HG03064 (cell line): ENCODE measurements around the gene NDUFAF2.
"Not testable (repeated sequence)": the region's sequence is repeated elsewhere in the genome, so short reads cannot be mapped to it uniquely, and the experiment has no call there.

Source experiments
- ATAC-seq: cut with Tn5 transposase; IDR thresholded peaks from one replicate; pipeline ENCODE4 v1.9.1; 2021; ENCODE audit warnings: low read depth; ENCODE audit not compliant: unreplicated experiment

Gene NDUFAF2

GRCh38 chr5:60944904-60945812 is at the start of gene NDUFAF2, which contains the start of gene ERCC8:
NDUFAF2 (plus strand) TSS chr5:60945205; CDS start chr5:60945256, 51 bp downstream.
ERCC8 (minus strand) TSS chr5:60945070; CDS start chr5:60945008, 62 bp downstream.
- peak; percentile 99 for ATAC-seq

- ATAC-seq: no peak
Measured at GRCh38 chr5:60896991-60897390, 48.0 kb upstream of the NDUFAF2 start.

GRCh38 chr5:60903356-60903755 is 41.6 kb upstream of the NDUFAF2 start:
- no peak for ATAC-seq

- no peak for ATAC-seq
Measured at GRCh38 chr5:60916646-60917045, 28.4 kb upstream of the NDUFAF2 start.

- no peak for ATAC-seq
Measured at GRCh38 chr5:60918466-60918865, 26.5 kb upstream of the NDUFAF2 start.

GRCh38 chr5:60927450-60927849 is 17.6 kb upstream of the NDUFAF2 start:
- no peak for ATAC-seq

GRCh38 chr5:60929024-60929423 is 16.0 kb upstream of the NDUFAF2 start:
- no peak for ATAC-seq

- ATAC-seq: no peak
Measured at GRCh38 chr5:60943624-60944023, 1.4 kb upstream of the NDUFAF2 start.

GRCh38 chr5:60945813-60946187 is 795 bp downstream of the NDUFAF2 start:
- peak; percentile 20 for ATAC-seq

GRCh38 chr5:60948738-60949137 is 3.7 kb downstream of the NDUFAF2 start:
- ATAC-seq: no peak

GRCh38 chr5:60955239-60955638 is 10.2 kb downstream of the NDUFAF2 start:
- no peak for ATAC-seq

GRCh38 chr5:60958088-60958487 is 13.1 kb downstream of the NDUFAF2 start:
- no peak for ATAC-seq

GRCh38 chr5:60958712-60959111 is 13.7 kb downstream of the NDUFAF2 start:
- no peak for ATAC-seq

- no peak for ATAC-seq
Measured at GRCh38 chr5:60959156-60959555, 14.2 kb downstream of the NDUFAF2 start.

- ATAC-seq: no peak
Measured at GRCh38 chr5:60960591-60960990, 15.6 kb downstream of the NDUFAF2 start.

GRCh38 chr5:60961685-60962084 is 16.7 kb downstream of the NDUFAF2 start:
- no peak for ATAC-seq

GRCh38 chr5:60972231-60972630 is 27.2 kb downstream of the NDUFAF2 start:
- ATAC-seq: no peak

GRCh38 chr5:60977956-60978737 is 33.1 kb downstream of the NDUFAF2 start:
- ATAC-seq: no peak

GRCh38 chr5:60978968-60979367 is 34.0 kb downstream of the NDUFAF2 start:
- no peak for ATAC-seq

- ATAC-seq: no peak
Measured at GRCh38 chr5:60980511-60980910, 35.5 kb downstream of the NDUFAF2 start.

- not testable (repeated sequence) for ATAC-seq
Measured at GRCh38 chr5:60982127-60982526, 37.1 kb downstream of the NDUFAF2 start.
